Fibroblast of lung (primary cell): Measurements from ENCODE around the gene FRMPD2. TPM values are rescaled to one million over a fixed set of nuclear protein-coding genes. Genes with fewer than 3 reads are reported as not detected.

Source experiments
- DNase-seq, 2 donors: peaks; one replicate each; pipeline versions ENCODE4 v3.0.0 to v3.0.0-alpha.2; 2010; ENCODE audit warnings: low read depth in 2 of 2
- H2AFZ ChIP-seq: 2 replicates; pipeline ENCODE4 v1.5.1; 2012; ENCODE audit warnings: low read length, control low read depth, inconsistent platforms
- H3K27ac ChIP-seq: 2 replicates; pipeline ENCODE4 v1.5.1; 2011; ENCODE audit warnings: low read length, control low read depth; ENCODE audit not compliant: insufficient read depth
- H3K27me3 ChIP-seq: 2 replicates; pipeline ENCODE4 v1.5.1; 2011; ENCODE audit warnings: mild to moderate bottlenecking, low read length; ENCODE audit not compliant: control insufficient read depth, insufficient read depth
- H3K36me3 ChIP-seq: 2 replicates; pipeline ENCODE4 v1.5.1; 2011; ENCODE audit warnings: low read length; ENCODE audit not compliant: control insufficient read depth, insufficient read depth
- H3K4me1 ChIP-seq: 2 replicates; pipeline ENCODE4 v1.5.1; 2011; ENCODE audit warnings: low read length; ENCODE audit not compliant: control insufficient read depth, insufficient read depth; ENCODE audit errors: extremely low read depth
- H3K4me2 ChIP-seq: 2 replicates; pipeline ENCODE4 v1.5.1; 2011; ENCODE audit warnings: low read length, control low read depth; ENCODE audit not compliant: insufficient read depth; ENCODE audit errors: extremely low read depth
- H3K4me3 ChIP-seq, 4 experiments: fragments of 200-600 bp in 1 of 4; sonication (generic) in 1 of 4; replicated peaks in 1 of 4; 2 replicates each; pipeline ENCODE4 v1.5.1; 2011 to 2016; ENCODE audit warnings: low read length in 4 of 4, low read depth in 3 of 4, mild to moderate bottlenecking in 3 of 4, control low read depth in 2 of 4, inconsistent platforms in 1 of 4, mixed read lengths in 1 of 4; ENCODE audit not compliant: insufficient read depth in 1 of 4; ENCODE audit errors: control extremely low read depth in 1 of 4
- H3K79me2 ChIP-seq: 2 replicates; pipeline ENCODE4 v1.5.1; 2012; ENCODE audit warnings: mild to moderate bottlenecking, low read length, inconsistent platforms; ENCODE audit not compliant: control insufficient read depth, insufficient read depth
- H3K9ac ChIP-seq: 2 replicates; pipeline ENCODE4 v1.5.1; 2011; ENCODE audit warnings: mild to moderate bottlenecking, low read length, control low read depth; ENCODE audit not compliant: insufficient read depth
- H3K9me3 ChIP-seq: 2 replicates; pipeline ENCODE4 v1.5.1; 2012; ENCODE audit warnings: low read depth, low read length; ENCODE audit not compliant: control insufficient read depth, insufficient read depth
- H4K20me1 ChIP-seq: 2 replicates; pipeline ENCODE4 v1.5.1; 2011; ENCODE audit warnings: low read length; ENCODE audit not compliant: control insufficient read depth, insufficient read depth; ENCODE audit errors: extremely low read depth
- EZH2 ChIP-seq: IDR thresholded peaks from 2 replicates; pipeline ENCODE4 v1.5.1; 2012; ENCODE audit warnings: low read length, control low read depth, mild to moderate bottlenecking; ENCODE audit errors: missing control alignments
- polyA plus RNA-seq, 2 donors: library from polyadenylated mRNA; depleted of rRNA in 1 of 2; stranded (reverse) in 1 of 2; unstranded in 1 of 2; fragments of >200 nt; gene quantifications; 2 replicates each; pipeline ENCODE4 v1.2.1, GENCODE V29; 2011 to 2012; ENCODE audit warnings: missing spikeins in 1 of 2
- total RNA-seq: library from RNA; depleted of rRNA; stranded (reverse); fragments of >200 nt; gene quantifications from 2 replicates; pipeline ENCODE4 v1.2.1, GENCODE V29; 2014
- TF ChIP-seq, protein P1 (sequence below), 2 donors: IDR thresholded peaks in 1 of 2; conservative IDR thresholded peaks in 1 of 2; 1 replicate in 1 of 2; 2 replicates in 1 of 2; pipeline ENCODE4 v1.5.1; 2011 to 2012; ENCODE audit warnings: low read length in 2 of 2, control low read depth in 1 of 2, inconsistent platforms in 1 of 2, low read depth in 1 of 2, mild to moderate bottlenecking in 1 of 2

FRMPD2 gene
- total and polyA plus RNA-seq, 2 donors (not counting 1 experiment from before 2014, with no cell fraction given): 0.16 TPM; not detected in 1

DNA sequence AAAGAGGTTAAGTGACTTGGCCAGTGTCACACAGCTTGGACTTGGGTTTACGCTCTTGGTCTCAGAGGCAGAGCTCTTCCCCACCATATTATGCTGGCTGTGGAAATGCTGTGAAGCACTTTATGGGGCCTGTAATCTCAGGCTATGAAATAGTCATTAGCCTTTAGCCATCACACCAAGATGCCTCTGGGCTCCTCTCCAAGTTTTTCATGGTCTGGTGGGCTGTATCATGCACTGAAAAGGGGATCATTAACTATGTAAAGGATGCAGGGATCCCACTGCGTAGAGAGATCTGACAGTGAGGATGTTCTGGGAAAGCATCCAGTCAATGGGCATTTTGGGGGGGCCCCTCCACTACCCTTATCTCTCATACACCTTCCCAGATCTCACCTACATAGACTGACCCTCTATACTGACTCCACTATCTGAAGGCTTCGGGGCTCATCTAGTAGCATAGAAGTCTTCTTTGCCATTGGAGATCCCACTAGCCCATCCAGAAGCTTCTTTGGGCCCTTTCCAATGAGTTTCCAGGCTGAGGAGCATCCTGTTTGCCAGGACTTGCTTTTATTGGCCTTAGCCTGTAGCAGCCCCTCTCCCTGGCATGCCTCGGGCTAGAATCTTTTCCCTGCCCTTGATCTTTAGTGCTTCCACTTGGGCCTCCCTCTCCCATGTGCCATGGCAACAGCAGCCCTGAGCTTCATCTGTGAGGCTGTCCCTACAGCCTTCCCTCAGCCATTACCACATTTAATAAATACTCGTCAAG is 19.6 kb downstream of the FRMPD2 start:
- DNase-seq: no peak
- no peaks in the 10 kb centered on the region for H3K36me3 ChIP-seq
- no peak overlapping the region for H3K4me2 ChIP-seq
- H2AFZ ChIP-seq: no peak overlapping the region
- no peaks in the 10 kb centered on the region for H4K20me1 ChIP-seq
- no peak overlapping the region for H3K27ac ChIP-seq
- TF ChIP-seq, protein P1, sequence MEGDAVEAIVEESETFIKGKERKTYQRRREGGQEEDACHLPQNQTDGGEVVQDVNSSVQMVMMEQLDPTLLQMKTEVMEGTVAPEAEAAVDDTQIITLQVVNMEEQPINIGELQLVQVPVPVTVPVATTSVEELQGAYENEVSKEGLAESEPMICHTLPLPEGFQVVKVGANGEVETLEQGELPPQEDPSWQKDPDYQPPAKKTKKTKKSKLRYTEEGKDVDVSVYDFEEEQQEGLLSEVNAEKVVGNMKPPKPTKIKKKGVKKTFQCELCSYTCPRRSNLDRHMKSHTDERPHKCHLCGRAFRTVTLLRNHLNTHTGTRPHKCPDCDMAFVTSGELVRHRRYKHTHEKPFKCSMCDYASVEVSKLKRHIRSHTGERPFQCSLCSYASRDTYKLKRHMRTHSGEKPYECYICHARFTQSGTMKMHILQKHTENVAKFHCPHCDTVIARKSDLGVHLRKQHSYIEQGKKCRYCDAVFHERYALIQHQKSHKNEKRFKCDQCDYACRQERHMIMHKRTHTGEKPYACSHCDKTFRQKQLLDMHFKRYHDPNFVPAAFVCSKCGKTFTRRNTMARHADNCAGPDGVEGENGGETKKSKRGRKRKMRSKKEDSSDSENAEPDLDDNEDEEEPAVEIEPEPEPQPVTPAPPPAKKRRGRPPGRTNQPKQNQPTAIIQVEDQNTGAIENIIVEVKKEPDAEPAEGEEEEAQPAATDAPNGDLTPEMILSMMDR (conservative IDR thresholded peaks at IDR 0.05 in 1 of 2, IDR thresholded peaks at IDR 0.05 in 1 of 2; ENCODE audit: low read depth in 1 of 2, low read length in 2 of 2): no peak
- no peak for TF ChIP-seq EZH2
- no peak overlapping the region for H3K4me3 ChIP-seq
- no peaks in the 10 kb centered on the region for H3K9me3 ChIP-seq
- no peaks in the 10 kb centered on the region for H3K79me2 ChIP-seq
- H3K9ac ChIP-seq: no peak overlapping the region
- H3K27me3 ChIP-seq: no peaks in the 10 kb centered on the region
- no peaks in the 10 kb centered on the region for H3K4me1 ChIP-seq

DNA sequence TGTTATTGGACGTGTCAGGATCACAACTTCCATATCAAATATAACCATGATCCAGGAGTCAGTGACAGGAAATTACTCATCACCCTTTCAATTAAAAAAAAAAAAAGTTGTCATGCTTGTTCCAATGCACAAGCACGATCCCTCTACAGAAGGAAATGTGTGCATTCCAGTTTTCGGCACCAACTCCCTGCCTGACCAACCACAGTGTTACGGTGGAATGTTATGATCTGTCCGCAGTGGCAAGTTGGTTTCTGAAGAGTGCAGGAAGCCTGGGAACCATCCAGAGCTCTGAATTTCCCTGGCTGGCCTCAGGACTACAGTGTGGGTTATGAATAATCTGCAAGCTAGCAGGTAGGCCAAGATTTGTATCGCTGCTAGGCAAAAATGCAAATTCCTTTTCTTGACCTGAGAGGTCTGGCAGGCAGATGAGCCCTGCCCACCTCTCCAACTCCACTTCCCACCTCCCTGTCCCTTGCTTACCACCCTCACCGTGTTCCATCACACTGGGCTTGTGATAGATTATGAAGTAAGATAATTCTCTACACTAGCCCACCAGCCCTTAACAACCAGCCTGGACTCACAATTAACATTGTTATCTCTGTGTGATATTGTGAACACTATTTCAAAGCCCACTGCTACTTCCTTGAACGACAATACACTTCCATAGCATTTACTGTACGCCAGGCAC is 20.4 kb downstream of the FRMPD2 start:
- DNase-seq: peak in 1 of 2 donors; percentile 90
- no peak overlapping the region for H3K4me2 ChIP-seq
- no peak overlapping the region for H3K4me3 ChIP-seq

DNA sequence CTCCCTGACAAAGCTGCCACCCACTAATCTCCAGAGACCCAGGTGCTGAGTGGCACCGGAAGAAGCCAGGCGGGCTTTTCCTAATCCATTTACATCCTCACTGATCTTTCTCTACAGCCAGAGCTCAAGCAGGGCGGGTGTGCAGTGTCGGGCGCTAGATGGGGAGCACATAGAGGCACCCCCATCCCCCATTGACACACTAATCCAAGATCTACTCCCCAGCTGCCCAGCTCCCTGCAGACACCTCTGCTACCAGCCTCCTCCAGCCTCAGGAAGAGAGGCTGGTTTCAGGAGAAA is 22.2 kb downstream of the FRMPD2 start:
- no peak for TF ChIP-seq EZH2
- TF ChIP-seq, protein P1 (conservative IDR thresholded peaks at IDR 0.05 in 1 of 2, IDR thresholded peaks at IDR 0.05 in 1 of 2; ENCODE audit: low read depth in 1 of 2, low read length in 2 of 2): no peak
- no peaks in the 10 kb centered on the region for H4K20me1 ChIP-seq
- no peaks in the 10 kb centered on the region for H3K79me2 ChIP-seq
- H3K27me3 ChIP-seq: no peaks in the 10 kb centered on the region
- no peaks in the 10 kb centered on the region for H3K36me3 ChIP-seq
- DNase-seq: no peak
- no peak overlapping the region for H2AFZ ChIP-seq
- no peaks in the 10 kb centered on the region for H3K9me3 ChIP-seq
- no peak overlapping the region for H3K4me2 ChIP-seq
- no peaks in the 10 kb centered on the region for H3K4me1 ChIP-seq
- no peak overlapping the region for H3K9ac ChIP-seq
- no peak overlapping the region for H3K27ac ChIP-seq
- no peak overlapping the region for H3K4me3 ChIP-seq

More for the DNA sequence above, 20.4 kb downstream of the FRMPD2 start:
- Histone ChIP-seq H3K27ac (no peak overlapping the region), H3K4me1 (no peaks in the 10 kb centered on the region), H3K36me3 (no peaks in the 10 kb centered on the region), H3K79me2 (no peaks in the 10 kb centered on the region), H4K20me1 (no peaks in the 10 kb centered on the region), H3K9ac (no peak overlapping the region), H3K27me3 (no peaks in the 10 kb centered on the region), H3K9me3 (no peaks in the 10 kb centered on the region), H2AFZ (no peak overlapping the region)
- TF ChIP-seq, protein P1 (conservative IDR thresholded peaks at IDR 0.05 in 1 of 2, IDR thresholded peaks at IDR 0.05 in 1 of 2; ENCODE audit: low read depth in 1 of 2, low read length in 2 of 2): no peak
- TF ChIP-seq EZH2: no peak
